NCI-H226 (cell line): Measurements from ENCODE around the gene FCHO1.
A peak's percentile ranks its signal among the peaks of the same experiment; 100 is the strongest.

Source experiments
- DNase-seq: peaks from one replicate; pipeline ENCODE4 v3.0.0-alpha.2; 2015

FCHO1 gene

DNA sequence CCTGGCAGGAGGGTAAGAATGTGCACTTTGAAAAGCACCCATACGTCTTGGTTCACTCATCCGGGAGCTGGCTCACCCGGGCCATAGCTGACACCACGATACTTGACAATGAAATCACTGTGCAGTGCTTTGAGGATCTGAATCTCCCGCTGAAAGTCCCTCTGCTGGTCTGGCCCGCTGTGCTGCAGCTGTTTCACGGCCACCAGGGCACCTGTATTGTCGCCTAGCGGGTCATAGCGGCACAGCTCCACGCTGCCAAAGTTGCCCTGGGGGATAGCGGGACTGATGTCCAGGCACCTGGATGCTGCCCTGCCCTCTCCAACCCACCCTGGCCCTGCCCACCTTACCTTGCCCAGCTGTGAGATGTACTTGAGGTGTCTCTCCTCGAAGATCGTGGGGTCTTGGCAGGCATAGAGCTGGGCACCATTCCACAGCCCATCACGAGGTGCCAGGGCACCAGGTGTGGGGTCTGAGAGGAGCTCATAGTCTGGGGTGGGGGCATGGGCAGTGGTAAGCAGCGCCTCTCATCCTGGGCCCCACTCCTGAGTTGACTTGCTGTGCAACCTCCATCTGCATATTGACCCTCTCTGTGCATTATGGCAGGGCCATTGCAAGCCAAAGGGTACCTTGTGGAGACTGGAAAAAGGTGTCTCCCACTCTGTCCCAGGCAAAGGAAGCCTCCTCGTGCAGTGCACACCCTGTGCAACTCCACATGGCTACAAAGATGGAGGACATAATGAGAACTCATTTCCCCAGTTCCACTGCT, 81.3 kb downstream of the FCHO1 start:
- DNase-seq: no peak

DNA sequence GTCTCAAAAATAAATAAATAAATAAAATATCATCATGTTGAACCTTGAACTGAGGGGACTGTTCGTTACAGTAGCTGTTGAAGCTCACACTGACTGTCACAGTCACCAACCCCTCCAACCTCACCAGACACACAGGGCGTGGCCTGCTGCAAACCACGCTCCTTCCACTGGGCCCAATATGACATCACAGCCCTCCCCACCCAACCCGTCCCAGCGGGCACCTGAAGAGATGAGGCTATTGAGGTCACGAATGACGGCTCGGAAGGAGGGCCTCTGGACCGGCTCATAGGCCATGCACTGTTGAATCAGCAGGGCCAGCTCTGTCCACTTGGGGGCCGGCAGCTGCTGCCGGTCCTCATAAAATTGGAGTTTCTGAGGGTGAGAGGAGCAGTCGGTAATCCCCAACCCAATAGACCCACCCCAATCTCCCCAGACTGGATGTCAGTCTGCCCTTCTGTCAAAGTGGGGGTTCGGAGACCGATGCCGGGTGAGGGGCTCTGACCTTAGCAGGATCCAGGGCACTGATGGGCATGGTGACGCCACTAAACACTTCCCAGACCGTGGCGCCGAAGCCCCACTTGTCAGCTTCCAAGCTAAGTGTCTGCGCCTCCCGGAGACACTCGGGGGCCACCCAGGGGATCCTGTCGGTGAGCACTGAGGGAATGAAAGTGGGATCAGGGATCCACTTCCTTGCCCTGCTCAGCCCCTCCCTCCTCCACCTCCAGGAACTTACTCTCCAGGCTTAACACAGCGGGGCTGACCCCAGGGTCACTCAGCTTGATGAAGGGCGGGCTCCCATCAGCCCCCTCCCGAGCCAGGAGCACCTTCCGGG, 83.3 kb downstream of the FCHO1 start:
- no peak for DNase-seq

DNA sequence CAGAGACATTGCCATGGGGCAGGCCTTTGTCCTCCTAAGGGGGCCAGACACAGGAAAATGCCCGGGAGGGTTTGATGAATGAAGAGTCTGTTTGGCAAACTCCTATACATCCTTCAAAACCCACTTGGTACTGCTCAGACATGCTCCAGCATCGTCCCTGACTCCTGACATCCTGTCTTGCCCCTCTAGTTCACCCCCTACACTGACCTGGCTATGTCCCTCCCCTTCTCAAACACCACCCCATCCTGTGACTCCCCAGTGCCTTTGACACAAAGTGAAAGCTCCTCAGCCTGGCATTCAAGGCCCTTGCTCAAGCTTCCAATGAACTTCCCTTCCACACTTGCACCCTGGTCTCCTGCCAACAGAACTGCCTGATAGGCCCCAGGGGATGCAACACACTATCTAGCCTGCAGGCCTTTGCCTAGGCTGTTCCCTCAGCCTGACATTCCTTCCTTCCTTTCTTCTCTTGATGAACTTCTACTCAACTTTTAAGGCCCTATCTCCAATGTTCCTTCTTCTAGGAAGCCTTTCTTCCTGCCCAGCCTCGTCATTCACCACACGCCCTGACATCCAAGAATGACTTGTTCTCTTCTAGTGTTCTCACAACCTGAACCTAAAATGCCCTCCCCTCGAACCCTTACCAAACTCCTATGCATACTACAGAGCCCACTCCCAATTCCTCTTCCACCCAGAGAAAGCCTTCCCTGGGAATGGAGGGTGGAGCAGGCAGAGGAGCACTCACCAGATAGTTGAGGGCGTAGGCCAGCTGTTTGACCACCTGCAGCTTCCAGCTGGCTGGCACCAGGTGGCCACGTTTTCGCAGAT, 84.1 kb downstream of the FCHO1 start:
- no peak for DNase-seq

DNA sequence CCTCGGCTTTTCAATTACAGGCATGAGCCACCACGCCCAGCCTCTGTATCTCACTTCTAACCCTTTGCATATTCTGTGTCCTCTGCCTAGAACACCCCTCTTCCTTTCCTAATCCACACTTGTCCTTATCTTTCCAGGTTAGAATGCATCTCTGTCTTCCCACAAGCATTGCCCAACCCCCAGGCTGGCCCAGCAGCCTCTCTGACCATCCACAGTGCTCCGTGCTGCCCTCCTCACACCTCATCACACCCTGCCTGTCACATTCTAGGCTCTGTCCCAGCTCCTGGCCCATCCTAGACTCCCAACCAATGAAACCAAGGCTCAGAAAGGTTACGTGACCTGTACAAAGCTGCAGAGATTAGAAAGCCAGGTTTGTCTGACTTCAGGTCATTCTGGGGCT, 85.3 kb downstream of the FCHO1 start:
- DNase-seq: peak; percentile 11

DNA sequence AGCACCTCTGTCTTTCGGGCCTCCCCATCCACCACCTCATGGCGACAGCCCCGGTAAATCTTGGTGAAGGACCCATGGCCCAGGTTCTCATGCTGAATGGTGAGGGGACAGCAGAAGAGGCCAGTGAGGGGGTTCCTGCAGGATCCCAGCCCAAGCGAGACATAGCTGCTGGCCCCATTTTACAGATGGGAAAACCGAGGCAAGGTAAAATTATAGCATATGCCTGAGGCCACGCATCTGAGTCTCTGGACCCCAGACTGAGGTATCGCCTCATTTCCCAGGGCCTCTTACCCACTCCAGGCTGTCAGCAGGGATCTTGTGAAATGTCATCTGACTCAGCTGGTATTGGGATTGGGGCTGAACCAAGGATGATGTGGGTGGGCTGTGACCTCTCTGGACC, 86.7 kb downstream of the FCHO1 start:
- DNase-seq: no peak
